Measurements from ENCODE around the gene ITGB1BP1.
A peak's percentile ranks its signal among the peaks of the same experiment; 100 is the strongest.

Gene ITGB1BP1

DNA sequence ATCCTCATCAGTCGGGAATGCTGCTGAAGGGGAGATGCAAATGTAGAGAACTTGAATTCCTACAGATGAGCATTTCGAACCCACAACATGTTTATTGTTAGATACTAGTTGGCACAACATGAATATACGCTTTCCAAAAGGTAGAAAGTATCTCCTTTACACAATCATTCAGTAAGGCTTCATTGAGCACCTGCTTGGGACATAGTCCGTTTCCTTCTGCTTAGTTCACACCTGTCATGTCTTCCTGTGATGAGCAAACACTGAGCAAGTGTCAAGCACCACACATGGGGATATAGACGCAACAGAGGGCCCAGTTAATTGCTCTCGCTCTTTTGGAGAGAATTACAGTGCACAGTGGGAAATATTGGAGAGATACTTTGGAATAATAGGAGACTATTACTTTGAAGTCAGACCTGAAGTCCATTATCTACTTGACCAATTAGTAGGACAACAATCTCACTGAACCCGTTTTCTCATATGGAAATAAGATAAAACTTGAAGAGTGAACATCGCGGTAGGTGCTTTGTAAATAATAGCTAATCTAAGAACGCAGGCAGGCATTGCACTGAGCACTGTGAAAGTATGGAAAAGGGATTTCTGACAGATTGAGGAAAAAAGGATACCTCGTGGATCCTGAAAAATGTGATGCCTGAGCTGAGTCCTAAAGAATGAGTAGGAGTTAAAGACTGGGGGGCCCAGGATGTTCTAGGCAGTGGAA is 1.3 kb upstream of the ITGB1BP1 start:
- DNase-seq (ENCODE audit: low read depth in 2 of 2, low spot score in 1 of 2) = no peak

DNA sequence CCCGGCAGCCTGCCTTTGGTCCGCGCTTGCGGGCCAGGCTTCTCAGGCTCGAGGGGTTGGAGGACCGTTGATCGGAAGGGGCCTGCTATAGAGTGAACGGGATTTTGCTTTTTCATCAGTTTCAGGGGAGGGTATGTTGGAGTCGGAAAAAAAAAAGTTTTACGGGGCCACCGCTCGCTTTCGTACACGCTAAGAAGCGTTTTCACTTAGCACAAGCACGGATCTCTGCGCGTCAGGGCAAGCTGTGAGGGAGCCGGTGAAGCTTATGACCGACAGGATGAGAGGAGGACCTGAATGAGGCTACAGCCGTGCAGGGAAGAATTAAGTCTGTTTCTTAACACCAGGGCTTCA is 569 bp upstream of the ITGB1BP1 start:
- no peak for DNase-seq (ENCODE audit: low read depth in 2 of 2, low spot score in 1 of 2)

DNA sequence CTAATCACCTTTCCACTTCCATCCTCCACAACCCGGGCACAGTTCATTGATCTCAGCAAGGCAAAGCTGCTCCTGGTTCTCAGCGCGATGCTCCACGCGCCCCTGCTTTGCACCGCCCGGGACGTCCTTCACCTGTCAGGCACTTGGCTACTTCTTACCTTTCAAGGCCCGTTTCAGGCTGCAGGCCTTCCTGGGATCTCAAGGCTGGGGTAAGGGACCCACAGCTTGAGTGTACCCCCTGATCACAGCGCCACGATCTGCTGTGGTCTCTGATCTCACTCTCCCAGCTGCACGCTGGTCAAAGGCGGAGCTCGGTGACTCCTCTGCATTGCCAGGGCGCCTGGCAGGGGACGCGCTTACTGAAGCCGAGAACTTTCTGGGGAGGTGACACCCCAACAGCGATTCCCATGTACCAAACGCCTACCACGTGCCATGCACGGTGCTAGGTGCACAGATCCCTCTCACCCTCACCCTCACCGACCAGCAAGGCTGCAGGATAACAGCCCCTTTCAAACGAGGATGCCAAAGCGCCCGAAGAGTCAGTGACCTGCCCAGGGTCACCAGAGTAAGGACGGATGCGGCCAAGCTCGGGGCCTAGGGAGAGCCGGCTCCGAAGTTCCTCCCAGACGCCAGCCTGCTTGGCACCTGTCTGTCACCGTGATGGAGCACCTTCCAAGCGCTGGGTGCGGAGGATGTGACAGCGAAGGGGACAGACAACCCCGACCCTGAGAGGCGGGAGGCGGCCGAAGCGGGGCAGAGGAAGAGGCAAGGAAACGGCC is 818 bp downstream of the ITGB1BP1 start:
- peak; percentile 4 to 12 for DNase-seq (ENCODE audit: low read depth in 2 of 2, low spot score in 1 of 2)

DNA sequence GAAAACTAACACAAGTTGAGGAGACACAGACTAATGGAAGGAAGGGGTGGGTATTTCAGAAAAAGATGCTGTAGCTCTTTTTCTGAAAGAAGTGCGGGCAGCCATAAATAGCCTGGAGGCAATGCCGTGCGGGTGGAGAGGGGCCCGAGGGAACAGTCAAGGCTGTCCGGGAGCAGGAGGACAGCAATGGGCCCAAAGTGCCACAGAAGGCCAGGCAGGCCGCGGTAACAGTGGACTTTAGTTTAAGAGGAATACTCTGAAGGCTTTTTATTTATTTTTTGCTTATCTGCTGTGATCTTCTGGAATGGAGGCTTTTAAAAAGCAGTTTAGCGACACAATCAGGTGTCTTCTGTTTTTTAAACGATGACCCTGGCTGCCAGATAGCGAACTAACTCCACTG is 2.8 kb downstream of the ITGB1BP1 start:
- no peak for DNase-seq (ENCODE audit: low read depth in 2 of 2, low spot score in 1 of 2)

DNA sequence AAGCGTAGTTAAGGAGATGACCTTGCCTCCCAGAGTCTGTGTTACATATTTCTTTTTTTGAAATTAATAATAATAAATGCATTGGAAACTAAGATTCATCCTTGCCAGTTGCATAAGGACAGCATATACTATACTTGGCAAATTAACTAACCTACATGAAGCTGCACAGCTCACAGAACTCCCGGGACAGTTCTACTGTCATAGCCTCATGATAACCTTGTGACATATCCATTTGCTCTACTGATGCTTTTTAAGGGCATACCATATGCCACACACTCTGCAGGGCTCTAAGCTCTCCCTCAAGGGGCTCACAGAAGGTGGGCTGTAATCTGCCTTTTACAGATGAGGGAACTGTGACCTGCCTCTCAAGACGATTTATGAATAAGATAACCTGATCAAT is 3.8 kb downstream of the ITGB1BP1 start:
- no peak for DNase-seq (ENCODE audit: low read depth in 2 of 2, low spot score in 1 of 2)

DNA sequence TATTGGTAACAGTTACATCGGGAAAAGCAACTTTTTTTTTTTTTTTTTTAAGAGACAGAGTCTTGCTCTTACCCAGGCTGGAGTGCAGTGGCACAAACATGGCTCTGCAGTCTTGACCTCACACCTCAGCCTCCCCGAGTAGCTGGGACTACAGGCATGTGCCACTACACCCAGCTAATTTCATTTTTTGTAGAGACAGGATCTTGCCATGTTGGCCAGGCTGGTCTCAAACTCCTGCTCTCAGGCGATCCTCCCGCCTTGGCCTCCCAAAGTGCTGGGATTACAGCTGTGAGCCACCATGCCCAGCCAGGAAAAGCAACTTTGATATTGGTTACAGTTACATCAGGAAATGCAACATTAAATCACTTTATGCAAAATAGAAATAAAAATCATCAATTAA is 4.6 kb downstream of the ITGB1BP1 start:
- no peak for DNase-seq (ENCODE audit: low read depth in 2 of 2, low spot score in 1 of 2)

DNA sequence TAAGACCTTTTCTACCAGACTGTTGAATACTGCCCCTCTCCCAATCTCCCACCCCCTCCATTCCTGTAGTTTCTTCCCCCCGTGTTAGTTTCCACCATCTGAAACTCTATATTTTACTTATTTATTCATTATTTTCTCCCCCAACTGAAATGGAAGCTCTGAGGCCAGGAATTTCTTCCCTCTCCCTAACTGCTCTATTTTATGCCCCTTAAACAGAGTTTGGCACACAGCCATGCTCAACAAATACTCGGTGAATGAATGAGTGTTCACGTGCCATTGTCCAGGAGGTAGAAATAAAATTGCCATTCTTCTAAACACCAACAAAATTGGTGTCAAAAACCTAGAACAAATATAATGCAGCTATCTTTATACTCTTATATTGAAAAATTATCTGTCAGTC is 5.6 kb downstream of the ITGB1BP1 start:
- no peak for DNase-seq (ENCODE audit: low read depth in 2 of 2, low spot score in 1 of 2)

DNA sequence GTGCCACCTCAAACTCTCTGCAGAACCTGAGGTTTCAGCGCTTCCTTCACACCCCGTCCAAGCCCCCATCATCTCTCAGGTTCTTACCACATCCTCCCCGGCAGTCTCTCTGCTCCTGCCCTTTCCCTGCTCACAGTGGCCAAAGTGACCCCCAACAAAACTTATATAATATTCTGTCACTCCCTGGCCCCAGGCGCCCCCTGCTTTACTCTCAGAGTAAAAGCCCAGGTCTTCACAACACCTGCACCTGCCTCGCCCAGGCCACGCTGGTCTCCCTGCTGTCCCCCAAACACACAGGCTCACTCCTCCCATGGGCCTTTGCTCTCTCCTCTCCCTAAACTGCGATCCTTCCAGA is 6.4 kb downstream of the ITGB1BP1 start:
- DNase-seq (ENCODE audit: low read depth in 2 of 2, low spot score in 1 of 2) = no peak

DNA sequence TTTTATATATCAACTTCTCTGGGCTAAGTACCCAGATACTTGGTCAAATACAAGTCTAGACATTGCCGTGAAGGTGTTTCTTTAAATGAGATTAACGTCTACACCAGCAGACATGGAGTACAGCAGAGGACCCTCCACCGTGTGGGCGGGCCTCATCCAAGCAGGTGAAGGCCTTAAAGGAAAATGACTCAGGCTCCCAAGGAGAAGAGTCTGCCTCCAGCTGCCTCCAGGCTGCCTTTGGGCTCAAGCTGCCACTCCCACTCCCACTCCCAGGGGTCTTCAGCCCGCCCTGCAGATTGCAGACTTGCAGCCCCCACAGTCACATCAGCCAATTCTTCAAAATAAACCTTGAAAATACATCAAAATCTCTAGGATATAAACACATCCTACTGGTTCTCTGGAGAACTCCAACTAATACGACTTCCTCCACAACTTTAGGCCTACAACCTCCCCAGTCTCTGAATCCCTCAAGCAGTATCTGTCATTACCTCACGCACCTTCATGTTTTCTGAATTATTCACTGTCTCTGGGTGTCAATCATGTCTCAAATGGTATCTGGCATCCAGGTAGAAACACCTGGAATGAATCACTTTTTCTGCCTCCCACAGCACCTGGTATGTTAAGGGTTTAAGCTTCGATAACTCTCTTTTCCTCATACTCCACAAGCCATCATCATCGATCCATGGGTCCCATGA is 6.9 kb downstream of the ITGB1BP1 start:
- DNase-seq (ENCODE audit: low read depth in 2 of 2, low spot score in 1 of 2) = no peak

DNA sequence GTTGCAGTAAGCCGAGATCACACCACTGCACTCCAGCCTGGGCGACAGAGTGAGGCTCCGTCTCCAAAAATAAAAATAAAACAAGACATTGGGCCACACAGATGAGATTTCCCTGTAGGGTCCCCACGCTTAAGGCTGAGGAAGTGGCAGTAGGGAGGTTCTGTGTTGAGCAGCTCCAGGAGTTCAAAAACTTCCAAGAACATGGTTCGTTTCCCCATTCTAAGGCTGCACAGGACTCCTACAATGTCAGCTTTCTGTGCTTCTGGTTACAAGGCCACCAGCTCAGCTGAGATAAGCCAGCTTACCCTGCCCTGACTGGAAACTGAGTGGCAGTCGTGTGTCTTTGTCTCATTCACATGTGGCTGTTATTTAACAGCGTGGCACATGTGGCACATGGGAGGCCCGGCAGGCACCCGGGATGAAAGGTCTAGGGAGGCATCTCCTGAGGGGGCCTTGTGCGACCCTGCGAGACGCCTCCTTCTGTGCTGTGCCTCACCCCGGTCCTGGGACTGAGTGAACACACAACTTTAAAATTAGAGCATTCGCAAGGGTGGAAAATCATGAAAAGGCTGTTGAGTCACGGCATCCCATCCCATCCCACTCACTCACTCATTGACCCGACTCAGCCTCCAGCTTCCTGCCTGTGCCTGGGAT is 7.7 kb downstream of the ITGB1BP1 start:
- DNase-seq (ENCODE audit: low read depth in 2 of 2, low spot score in 1 of 2) = no peak

DNA sequence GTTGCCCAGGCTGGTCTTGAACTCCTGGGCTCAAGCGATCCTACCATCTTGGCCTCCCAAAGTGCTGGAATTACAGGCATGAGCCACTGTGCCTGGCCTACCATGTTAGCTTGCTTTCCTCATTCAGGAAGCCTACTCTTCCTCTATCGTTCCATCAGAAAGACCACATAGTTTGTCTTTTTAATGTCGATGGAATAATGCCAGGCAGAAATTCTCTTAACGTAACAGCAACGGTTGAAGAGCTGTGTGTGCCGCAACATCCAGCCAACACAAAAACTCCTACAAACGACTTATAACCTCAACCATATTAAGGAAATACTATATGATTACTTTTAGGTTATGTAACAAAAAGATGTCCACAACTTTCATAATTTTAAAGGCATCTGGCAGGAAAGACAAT is 10.5 kb downstream of the ITGB1BP1 start:
- no peak for DNase-seq (ENCODE audit: low read depth in 2 of 2, low spot score in 1 of 2)

DNA sequence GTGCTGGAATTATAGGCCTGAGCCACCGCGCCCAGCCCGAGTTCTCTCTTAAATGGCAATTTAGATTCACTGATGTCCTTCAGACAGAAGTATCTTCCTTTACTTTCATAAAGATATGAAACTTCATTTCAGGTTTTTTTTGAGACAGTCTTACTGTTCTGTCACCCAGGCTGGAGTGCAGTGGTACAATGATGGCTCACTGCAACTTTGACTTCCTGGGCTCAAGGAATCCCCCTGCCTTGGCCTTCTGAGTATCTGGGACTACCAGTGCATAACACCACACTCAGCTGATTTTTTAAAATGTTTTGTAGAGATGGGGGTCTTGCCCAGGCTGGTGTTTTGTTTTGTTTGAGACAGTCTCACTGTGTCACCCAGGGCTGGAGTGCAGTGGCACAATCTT is 13.2 kb downstream of the ITGB1BP1 start:
- DNase-seq (ENCODE audit: low read depth in 2 of 2, low spot score in 1 of 2) = no peak

DNA sequence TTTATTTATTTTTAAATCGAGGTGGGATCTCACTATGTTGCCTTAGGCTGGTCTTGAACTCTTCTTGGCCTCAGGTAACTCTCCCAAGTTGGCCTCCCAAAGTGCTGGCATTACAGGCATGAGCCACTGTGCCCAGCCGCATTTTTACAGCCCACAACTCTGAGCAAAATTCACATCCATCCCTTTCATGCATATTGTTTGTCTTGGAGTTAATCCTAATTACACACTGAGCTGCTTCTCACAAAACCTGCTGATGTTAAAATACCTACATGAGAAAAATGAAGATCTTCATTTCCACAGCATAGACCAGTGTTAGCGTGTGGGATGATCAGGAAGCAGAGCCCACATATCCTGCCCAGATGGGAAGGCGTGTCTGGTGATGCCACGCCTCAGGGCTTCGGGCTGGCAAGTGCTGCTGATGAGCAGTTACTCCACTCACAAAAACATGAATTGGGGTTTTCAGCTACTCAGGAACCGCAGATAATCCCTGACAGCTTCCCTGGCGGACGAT is 14.6 kb downstream of the ITGB1BP1 start:
- DNase-seq (ENCODE audit: low read depth in 2 of 2, low spot score in 1 of 2) = no peak

DNA sequence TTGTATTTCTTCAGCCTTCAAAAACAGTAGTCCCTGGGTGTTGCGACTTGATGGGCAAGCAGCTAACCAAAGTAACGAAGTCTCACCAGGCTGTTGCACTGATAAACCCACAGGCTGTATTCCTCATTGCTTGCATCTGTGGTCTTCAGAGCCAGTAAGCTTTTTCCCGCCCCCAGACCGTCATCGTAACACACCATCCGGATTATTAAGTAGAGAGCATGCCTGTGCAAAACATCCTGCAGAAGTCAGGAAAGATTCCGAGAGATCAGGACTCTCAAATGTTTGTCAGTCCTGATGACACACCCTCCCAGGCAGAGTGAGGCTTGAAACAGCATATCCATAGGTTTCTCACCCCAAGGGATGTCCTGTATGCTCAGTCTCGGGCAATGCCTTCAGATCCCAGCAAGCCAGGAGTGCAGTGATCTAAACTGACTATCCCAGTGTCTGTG is 15.9 kb downstream of the ITGB1BP1 start:
- DNase-seq (ENCODE audit: low read depth in 2 of 2, low spot score in 1 of 2) = no peak

DNA sequence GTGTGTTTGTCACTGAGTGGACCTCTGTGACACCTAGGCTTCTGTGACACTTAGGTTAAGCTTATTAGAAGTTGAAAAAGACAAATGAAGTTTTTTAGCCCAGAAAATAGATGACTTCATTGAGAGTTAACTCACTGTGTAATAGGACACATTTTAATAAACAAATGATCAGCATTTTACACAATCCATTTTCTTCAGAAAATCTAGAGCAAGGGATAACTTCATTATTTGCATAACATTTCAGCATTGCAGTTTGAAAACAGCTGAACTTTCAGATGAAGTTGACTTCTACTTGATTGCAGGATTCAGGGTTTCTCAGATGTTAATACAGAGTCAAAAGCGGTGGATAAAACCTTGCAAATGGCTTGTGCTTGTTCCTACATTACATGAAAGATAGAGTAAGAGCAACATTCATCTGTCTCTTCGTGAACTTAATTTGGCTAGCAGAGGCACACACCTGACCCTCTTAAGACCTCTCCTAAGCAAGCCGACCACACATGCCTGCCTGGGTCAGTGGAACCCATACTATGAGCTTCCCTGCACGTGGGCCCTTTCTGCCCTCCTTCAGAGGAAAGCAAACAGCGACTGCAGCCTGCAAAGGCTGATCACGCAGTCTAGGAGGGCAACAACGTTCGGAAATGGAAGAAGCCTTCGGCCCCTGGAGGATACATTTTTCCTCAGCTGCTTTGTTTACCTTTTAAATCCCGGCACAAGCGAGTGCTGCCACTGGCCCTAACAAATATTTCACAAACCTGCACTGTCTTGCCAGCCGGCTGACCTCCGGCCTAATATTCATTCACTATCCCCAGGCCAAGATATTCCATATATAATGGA is 16.6 kb downstream of the ITGB1BP1 start:
- DNase-seq (ENCODE audit: low read depth in 2 of 2, low spot score in 1 of 2) = no peak

DNA sequence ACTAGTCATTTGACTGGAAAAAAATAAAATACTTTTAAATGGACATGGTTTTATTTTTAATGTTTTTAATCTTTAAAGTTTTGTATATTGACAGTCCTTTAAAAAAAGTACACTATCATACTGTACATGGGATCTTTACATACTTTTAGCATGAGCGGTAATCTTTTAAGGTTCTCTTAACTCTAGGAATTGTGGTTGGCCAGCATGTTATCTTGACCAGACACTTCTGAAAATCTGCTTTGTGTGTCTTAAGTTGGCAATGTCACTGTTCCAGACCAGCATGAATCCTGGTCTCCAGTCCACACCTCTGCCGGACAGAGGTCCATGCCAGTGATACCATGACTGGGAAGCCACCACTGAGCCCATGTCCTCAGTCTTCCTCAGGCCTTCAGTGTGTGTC is 17.7 kb downstream of the ITGB1BP1 start:
- DNase-seq (ENCODE audit: low read depth in 2 of 2, low spot score in 1 of 2) = no peak

DNA sequence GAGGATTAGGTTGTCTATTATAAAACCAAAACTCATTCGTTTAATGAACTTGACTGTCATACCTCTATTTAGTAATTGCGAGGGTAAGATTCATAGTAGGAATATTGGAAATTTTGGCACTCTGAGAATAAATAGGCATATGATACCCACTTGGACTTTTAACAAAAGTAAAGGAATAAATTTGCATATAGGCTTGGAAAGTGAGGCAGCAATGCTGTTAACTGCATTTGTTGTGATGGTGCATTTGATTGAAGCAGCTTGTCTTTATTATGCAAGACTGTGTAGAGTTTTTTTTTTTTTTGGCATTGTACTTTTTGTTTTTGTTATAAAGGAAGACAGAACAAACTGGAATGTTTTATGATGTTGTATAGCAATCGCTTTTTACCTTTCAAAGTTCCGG is 18.9 kb downstream of the ITGB1BP1 start:
- no peak for DNase-seq (ENCODE audit: low read depth in 2 of 2, low spot score in 1 of 2)

DNA sequence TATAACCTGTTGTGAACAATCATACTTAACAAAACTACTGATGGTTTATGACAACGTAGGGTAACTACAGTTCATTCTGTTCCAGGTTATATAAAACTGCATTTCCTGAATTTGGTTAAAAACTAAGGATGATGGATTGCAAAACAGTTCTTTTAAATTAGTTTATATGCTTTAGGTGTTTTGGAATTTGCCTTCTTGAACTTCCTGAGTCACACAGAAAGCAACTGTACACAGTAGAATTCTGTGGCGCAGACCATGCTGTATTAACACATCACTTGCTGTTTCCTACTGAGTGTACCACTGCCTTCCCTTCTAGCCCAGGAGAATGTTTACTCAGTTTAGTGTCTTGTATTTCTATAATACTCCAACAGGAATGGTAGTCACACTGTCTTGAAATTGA is 19.4 kb downstream of the ITGB1BP1 start:
- no peak for DNase-seq (ENCODE audit: low read depth in 2 of 2, low spot score in 1 of 2)

DNA sequence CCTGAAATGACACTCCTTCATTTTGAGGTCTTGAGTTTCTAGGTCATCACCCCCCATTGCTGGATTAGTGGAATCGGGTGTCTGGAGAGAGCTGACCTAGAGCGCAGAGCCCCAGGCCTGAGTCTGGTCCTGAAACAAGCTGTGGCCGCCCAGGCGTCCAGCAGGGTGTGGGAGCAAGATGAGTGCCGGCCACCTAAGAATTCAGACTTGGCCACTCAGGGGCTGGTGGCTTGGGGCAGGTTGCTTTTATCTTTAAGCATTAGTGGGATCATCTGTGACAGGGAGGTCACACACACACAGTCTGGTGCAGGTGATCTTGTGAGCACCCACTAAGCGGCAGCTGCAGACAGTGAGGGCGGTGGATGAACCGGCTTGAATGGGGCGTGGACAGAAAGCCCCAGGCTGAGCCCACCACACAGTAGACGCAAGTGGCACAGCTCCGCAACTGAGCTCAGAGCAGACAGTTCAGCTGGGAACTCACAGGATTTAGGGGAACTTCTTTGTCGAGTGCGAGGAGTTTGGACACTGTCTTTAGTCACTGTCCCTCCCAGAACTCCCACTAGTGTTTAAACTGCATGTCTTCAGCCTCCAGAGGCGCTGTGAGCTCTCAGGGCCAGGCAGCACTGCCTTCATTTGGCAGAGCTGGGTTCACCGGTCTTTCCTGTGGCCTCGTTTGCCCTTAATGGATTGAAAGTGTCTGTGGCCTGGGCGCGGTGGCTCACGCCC is 21.5 kb downstream of the ITGB1BP1 start:
- DNase-seq (ENCODE audit: low read depth in 2 of 2, low spot score in 1 of 2) = no peak

DNA sequence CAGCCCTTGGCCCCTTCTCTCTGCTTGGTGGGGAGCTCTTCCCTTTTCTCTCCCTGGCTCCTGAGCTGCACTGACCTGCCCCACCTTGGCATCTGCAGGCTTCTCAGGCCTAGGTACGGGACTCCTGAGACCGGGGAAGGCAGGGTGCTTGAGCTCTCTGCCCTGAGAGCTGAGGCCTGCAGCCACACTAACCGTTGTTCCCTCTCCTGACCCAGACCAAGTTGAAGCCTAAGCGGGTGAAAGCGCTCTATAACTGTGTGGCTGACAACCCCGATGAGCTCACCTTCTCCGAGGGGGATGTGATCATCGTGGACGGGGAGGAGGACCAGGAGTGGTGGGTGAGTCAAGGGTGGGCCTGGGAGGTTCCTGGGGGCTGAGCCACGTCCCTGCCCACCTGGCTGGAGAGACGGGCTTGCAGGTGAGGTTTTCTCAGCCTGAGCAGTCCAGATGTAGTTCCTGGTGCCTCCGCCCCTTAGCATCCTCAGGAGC is 22.2 kb downstream of the ITGB1BP1 start:
- no peak for DNase-seq (ENCODE audit: low read depth in 2 of 2, low spot score in 1 of 2)
